Testis (tissue), 3 donors: ENCODE results near the gene RGS9. TPM values are rescaled to one million over a fixed set of nuclear protein-coding genes. Genes with fewer than 3 reads are reported as not detected.

Source experiments
- DNase-seq: peaks from one replicate; pipeline ENCODE4 v3.0.0-alpha.2; 2019
- H3K27ac ChIP-seq, 2 donors: fragments of 200-600 bp; sonication (generic); one replicate each; pipeline ENCODE4 v1.5.1; 2019
- H3K27me3 ChIP-seq: fragments of 200-600 bp; sonication (generic); one replicate; pipeline ENCODE4 v1.5.1; 2019
- H3K36me3 ChIP-seq: fragments of 200-600 bp; sonication (generic); one replicate; pipeline ENCODE4 v1.5.1; 2017; ENCODE audit warnings: low read depth; ENCODE audit errors: missing control alignments
- H3K4me1 ChIP-seq: fragments of 200-600 bp; sonication (generic); one replicate; pipeline ENCODE4 v1.5.1; 2019
- H3K4me3 ChIP-seq, 2 donors: fragments of 200-600 bp; sonication (generic); one replicate each; pipeline ENCODE4 v1.5.1; 2017 to 2019
- H3K9me3 ChIP-seq: fragments of 200-600 bp; sonication (generic); one replicate; pipeline ENCODE4 v1.5.1; 2017
- CTCF ChIP-seq, 3 experiments: fragments of 450-650 bp in 2 of 3; fragments of 200-600 bp in 1 of 3; sonication (generic) in 1 of 3; IDR thresholded peaks; one replicate each; pipeline ENCODE4 v1.5.1; 2016 to 2019; ENCODE audit warnings: antibody characterized with exemption in 3 of 3, mild to moderate bottlenecking in 2 of 3, moderate library complexity in 1 of 3
- POLR2A ChIP-seq: fragments of 450-650 bp; IDR thresholded peaks from one replicate; pipeline ENCODE4 v1.6.1; 2017; ENCODE audit warnings: antibody characterized with exemption, mild to moderate bottlenecking, moderate library complexity
- WGBS, 2 donors: methylation state at CpG; one replicate each; pipeline ENCODE4 v1.1.5; 2018; 5-methylcytosine and 5-hydroxymethylcytosine counted together
- intact Hi-C: fragments of 100-400 bp; cut with DNase I; formaldehyde crosslinking; loops from one replicate; pipeline ENCODE4 v1.15.1; 2023; ENCODE audit warnings: low total_unique reads
- polyA plus RNA-seq: library from polyadenylated mRNA; stranded (reverse); fragments of 350-450 nt; fragmentation: Illumina TruSeq; extraction: RNeasy Lipid Tissue Mini Kit (QIAGEN cat#74804); gene quantifications from one replicate; pipeline ENCODE4 v1.2.3, GENCODE V29; 2014; ENCODE audit warnings: low read depth, low replicate concordance; ENCODE audit not compliant: insufficient read depth
- small RNA-seq, 2 donors: library from RNA; depleted of rRNA; stranded (forward); fragments of <200 nt; gene quantifications; one replicate each; pipeline ENCODE3, GENCODE V24; 2016
- total RNA-seq, 2 donors: library from RNA; depleted of rRNA; stranded (reverse); fragments of >200 nt; gene quantifications; one replicate each; pipeline ENCODE4 v1.2.3, GENCODE V29; 2016

RGS9 gene
- total and polyA plus RNA-seq, 3 donors from 2014 or later: 4.6 to 7.9 (median 5.7) TPM

GRCh38 chr17:65271296-65271695 is 134.1 kb downstream of the RGS9 start:
- H3K4me3 ChIP-seq: no peak overlapping the region
- intact Hi-C loops: no loop called here
- TF ChIP-seq CTCF (IDR thresholded peaks at IDR 0.05): no peak
- TF ChIP-seq POLR2A: no peak
- H3K4me1 ChIP-seq: no peaks in the 10 kb centered on the region
- H3K27ac ChIP-seq: no peak overlapping the region
- no peaks in the 10 kb centered on the region for H3K36me3 ChIP-seq
- H3K9me3 ChIP-seq: no peaks in the 10 kb centered on the region
- no peaks in the 10 kb centered on the region for H3K27me3 ChIP-seq
- DNase-seq: no peak
- WGBS, 2 donors: 41 to 55% methylated on average over 4 of the region's 4 CpGs

Small RNA genes within 50 kb of the gene (small RNA-seq; reads per million reads assigned to genes)
- gene AC060771.1: 0 reads per million in 2 donors

Other genes with a start within 250 kb of the RGS9 start
- gene LRRC37A3, start 217.9 kb upstream of the RGS9 start, total RNA-seq: 10 to 100 TPM; 20.4 to 39.5 TPM
- 41.8 TPM for gene LRRC37A3, start 217.9 kb upstream of the RGS9 start, polyA plus RNA-seq
- gene GNA13, start 80.6 kb upstream of the RGS9 start, total RNA-seq: 10 to 100 TPM; 57.6 to 71.4 TPM
- gene GNA13, start 80.6 kb upstream of the RGS9 start, polyA plus RNA-seq: 29.5 TPM